HG03097 (cell line): ENCODE measurements around the gene CACNA1B.
"Not testable (repeated sequence)": the region's sequence is repeated elsewhere in the genome, so short reads cannot be mapped to it uniquely, and the experiment has no call there.

Experiments
- ATAC-seq: cut with Tn5 transposase; IDR thresholded peaks from one replicate; pipeline ENCODE4 v1.9.1; 2021; ENCODE audit not compliant: unreplicated experiment, low FRiP score

Gene CACNA1B

DNA sequence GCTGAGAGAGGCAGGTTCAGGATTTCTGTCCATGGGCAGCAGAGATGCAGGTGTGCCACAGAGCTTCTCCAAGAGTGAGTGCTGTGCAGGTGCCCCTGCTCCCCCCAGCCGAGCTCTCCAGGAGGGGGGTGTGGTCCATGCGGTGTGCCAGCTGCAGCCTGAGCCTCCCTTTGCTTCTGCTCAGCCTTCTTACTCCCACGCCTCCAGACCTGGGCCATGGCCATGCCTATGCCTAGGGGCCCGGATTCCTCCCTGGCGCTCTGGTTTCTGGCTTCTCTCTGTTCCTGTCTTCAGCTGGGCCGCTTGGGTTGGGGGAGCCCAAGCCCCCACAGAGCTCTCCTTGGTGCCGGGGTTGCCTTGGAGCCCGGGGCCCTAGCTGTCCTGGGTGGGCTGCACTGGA lies 133.3 kb downstream of the CACNA1B start:
- no peak for ATAC-seq

- ATAC-seq = no peak
Measured at GRCh38 chr9:138011951-138012500, 134.4 kb downstream of the CACNA1B start.

DNA sequence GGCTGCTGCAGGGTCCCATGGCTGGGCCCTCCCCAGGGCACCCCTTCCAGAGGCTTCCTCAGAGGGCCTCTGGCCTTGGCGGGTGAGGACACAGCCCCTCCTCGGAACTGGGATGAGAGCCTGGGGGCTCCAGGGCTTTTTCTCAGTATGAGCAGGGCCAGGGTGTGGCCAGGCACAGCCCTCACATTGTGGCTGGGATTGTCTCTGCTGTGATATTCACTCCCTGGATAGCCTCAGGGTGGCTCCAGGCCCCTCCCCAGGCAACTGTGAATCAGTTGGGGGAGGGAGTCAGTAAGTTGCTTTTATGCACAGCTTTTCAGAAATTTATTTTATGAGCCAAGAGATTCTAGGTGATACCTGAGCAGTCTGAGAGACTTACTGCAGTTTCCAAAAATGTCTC lies 135.7 kb downstream of the CACNA1B start:
- no peak for ATAC-seq

- no peak for ATAC-seq
Measured at GRCh38 chr9:138013836-138014562, 136.4 kb downstream of the CACNA1B start.

- ATAC-seq = no peak
Measured at GRCh38 chr9:138014563-138014945, 137.0 kb downstream of the CACNA1B start.

- no peak for ATAC-seq
Measured at GRCh38 chr9:138015021-138015829, 137.6 kb downstream of the CACNA1B start.

DNA sequence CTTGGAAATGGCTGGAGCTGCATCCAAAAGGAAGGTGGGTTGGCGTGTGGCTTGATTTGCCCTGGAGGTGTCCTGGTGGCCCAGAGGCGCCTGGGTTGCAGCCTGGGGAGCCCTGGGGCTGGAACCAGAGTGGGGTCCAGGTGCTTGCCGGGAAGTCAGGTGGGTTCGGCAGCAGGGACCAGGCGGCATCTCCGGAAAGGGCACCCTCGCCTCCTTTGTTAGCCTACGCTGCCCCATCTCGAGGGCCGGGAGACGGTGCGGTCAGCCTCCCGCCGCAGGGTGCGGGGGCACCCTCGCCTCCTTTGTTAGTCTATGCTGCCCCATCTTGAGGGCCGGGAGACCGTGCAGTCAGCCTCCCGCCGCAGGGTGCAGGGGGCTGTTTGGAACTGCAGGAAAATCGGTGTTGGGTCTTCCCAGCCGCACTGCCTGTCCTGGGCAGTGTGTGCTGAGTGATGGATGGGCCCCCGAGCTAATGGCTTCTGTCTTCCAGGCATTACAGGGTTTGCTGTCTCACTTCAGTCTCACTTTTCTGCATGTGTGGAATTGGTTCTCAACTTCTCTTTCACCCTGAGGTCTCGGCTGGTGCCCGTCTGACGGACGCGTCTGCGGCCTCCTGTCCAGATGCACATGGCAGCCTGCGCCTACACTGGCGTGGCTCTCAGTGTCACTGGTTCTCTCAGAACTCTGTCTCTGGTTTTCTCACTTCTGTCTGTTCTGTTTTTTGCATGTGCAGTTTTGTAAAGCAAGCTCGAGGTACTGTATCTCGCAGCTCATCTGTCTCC lies 139.0 kb downstream of the CACNA1B start:
- no peak for ATAC-seq

DNA sequence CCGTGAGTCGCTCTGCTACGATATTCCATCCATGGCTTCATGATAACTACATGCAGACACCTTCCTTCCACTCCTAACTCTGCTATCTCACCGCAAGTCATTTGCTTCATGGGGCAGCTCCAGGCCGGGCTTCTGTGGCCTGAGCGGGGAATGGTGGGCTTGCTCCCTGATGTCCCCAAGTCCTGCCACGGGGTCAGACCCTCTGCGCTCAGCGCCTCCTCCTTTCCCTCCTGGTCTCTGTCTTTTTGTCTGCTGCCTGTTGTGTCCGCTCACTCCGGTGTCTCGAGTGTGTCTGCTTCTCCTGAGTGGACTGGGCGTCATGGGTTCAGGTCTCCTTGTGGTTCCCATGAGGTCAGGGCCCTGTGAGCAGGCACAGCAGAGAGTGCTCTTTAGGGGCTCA lies 139.6 kb downstream of the CACNA1B start:
- ATAC-seq = no peak

DNA sequence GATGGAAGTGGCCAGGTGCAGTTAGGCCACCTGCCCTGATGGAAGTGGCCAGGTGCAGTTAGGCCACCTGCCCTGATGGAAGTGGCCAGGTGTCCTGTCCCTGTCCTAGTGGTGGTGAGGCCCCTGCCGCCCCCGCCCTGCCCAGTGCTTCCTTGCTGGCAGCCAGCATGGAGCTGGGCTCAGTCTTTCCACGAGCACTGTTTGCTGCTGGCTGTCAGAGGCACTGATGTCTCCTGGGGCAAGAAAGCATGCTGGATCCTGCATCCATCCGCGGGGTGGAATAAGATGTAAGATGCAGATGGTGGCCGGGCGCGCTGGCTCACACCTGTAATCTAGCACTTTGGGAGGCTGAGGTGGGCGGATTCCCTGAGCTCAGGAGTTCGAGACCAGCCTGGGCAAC lies 141.9 kb downstream of the CACNA1B start:
- not testable (repeated sequence) for ATAC-seq

DNA sequence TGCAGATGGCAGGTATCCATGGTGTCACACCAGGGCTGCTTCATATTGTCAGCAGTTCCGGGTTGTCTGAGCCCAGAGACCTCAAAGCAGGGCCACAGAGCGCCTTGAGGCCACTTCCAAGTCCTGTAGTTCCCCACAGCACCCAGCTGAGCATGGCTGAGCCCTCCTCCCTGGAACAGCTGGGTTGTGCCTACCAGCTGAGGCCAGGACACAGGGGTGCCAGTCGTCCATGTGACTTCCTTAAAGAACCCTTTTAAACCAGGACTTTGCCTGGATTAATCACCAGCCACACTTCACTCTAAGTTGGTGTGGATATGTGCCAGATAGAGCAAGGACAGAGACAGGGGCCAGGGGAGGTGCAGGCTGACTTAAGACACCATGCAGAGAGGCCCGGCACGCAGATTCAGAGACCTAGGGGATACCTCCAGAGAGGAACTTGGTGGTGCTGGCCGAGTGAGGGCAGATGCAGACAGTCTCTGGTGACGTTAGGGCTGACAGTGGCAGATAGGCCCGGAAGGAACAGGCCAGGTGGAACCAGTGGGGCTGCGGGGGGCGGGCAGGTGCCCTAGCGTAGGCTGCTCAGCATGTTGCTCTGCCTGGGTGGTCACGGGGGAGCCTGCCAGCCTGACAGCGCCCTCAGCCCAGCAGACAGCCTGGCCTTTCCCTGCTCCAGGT lies 142.7 kb downstream of the CACNA1B start:
- no peak for ATAC-seq

DNA sequence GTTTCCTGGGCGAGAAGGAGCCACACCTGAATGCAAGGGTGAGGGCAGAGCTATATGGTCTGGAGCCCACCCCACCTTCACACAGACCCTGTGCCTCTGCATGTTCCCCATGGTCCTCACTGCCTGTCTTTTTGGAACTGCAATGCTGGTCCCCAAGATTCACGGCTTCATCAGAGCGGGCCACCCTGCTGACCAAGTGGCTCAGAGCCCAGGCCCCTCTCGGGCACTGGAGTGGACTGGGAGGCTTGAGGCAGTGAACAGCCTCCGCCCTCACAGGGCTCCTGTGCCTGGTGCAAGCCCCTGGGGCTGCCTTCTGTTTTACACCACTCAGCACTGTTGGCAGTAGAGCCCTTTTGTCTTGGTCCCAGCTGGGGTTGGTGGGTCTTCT lies 143.2 kb downstream of the CACNA1B start:
- ATAC-seq = no peak

DNA sequence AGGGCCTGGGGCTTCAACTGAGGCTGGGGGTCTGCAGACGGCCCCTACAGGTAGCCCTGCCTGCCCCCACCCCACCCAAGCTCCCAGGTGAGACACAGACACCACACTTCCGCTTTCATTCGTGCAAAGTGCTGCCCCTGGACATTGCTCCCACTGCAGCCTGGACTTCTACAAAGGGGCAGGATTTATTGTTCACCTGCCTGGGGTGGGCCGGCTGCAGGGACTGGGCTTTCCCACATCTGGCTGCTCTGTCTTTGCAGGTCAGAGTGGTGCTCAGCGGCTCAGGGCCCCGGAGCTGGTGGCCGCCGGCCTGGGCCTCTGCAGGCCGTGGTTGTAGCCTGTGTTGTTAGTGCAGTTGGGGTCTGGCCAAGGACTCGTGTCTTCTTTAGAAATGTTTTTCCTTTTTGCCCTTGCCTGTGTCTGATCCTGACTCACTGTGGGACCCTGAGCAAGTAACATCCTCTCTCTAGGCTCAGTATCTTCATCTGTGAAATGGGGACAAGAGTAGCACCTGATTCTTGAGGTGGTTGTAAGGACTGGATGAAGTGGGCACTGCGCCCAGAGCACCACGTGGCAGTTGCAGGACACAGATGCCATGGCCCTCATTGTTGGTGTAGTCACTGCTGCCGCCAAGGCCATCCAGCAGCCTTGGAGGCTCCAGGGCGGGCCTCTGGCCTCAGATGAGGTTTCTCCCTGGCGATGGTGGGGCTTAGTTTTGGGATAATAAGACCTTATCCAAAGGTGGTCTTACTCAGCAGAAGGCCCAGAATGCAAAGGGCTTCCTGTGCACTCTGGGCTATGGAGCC lies 143.9 kb downstream of the CACNA1B start:
- ATAC-seq = no peak

DNA sequence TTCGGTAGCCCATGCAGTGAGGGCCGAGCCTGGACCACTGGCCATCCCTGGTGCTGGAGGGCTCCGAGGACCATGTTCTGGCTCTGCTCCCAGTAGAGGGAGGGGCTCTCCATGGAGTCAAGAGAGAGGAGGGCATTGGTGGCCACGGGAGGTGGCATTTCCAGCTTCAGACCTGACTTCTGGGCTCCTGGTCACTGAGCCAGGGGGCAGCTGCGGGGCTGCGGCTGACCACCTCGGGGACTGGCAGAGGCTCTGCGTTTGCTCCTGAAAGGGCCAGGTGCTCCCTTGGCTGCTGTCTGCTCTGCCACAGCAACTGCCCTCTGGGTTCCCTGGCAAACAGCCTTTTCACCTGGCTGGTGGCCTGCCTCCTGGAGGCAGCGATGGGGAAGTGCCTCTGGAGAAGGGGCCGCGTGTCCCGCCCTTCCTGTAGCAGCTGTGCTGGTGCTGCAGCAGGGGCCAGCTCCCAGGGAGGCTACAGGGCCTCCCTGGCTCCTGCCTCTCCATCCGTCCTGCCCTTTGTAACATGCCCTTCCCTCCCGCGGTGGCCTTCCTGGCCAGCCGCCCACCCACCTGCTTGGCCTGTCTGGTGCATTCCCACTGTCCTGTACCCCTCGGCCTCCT lies 144.6 kb downstream of the CACNA1B start:
- no peak for ATAC-seq

DNA sequence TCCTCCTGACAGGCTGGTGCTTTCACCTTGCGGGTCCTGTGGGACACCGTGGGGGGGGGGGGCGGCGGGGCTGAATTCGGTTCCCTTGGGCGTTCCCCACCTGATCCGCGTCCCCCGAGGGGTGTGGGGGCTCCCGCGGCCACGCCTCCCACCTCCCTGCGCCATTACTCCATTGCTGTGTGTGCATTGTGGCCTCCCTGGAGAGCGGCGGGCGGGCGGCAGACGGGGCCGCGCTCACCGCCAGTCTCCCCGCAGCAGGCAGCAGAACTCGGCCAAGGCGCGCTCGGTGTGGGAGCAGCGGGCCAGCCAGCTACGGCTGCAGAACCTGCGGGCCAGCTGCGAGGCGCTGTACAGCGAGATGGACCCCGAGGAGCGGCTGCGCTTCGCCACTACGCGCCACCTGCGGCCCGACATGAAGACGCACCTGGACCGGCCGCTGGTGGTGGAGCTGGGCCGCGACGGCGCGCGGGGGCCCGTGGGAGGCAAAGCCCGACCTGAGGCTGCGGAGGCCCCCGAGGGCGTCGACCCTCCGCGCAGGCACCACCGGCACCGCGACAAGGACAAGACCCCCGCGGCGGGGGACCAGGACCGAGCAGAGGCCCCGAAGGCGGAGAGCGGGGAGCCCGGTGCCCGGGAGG lies 145.3 kb downstream of the CACNA1B start:
- no peak for ATAC-seq

DNA sequence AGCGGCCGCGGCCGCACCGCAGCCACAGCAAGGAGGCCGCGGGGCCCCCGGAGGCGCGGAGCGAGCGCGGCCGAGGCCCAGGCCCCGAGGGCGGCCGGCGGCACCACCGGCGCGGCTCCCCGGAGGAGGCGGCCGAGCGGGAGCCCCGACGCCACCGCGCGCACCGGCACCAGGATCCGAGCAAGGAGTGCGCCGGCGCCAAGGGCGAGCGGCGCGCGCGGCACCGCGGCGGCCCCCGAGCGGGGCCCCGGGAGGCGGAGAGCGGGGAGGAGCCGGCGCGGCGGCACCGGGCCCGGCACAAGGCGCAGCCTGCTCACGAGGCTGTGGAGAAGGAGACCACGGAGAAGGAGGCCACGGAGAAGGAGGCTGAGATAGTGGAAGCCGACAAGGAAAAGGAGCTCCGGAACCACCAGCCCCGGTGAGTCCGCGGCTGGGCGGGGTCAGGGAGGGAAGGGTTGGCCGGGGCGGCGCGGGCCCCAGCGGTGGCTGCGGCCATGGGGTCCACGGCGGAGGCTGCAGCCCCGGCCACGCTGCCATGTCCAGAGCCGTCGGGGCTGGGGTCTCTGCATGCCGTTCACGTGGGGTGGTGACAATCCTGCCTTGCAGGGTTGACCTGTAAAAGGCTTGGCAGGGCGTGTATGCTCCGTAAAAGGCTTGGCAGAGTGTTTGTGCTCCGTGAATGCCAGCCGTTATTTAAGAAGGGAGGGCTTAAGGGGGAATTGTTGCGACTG lies 146.0 kb downstream of the CACNA1B start:
- no peak for ATAC-seq

GRCh38 chr9:138024131-138024530 lies 146.5 kb downstream of the CACNA1B start:
- no peak for ATAC-seq

DNA sequence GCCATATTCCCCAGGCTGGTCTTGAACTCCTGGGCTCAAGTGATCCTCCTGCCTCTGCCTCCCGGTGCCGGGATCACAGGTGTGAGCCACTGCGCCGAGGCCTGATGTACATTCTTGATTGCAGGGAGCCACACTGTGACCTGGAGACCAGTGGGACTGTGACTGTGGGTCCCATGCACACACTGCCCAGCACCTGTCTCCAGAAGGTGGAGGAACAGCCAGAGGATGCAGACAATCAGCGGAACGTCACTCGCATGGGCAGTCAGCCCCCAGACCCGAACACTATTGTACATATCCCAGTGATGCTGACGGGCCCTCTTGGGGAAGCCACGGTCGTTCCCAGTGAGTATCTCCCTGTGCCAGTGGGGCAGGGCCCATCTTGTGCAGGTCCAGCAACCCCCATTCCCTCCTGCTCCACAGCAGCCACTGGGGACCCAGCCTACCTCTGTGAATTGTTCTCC lies 147.3 kb downstream of the CACNA1B start:
- ATAC-seq = no peak

GRCh38 chr9:138025417-138025816 lies 147.8 kb downstream of the CACNA1B start:
- ATAC-seq = no peak
